Endothelial cell of umbilical vein (primary cell): ENCODE measurements around the gene NELFCD. TPM values are rescaled to one million over a fixed set of nuclear protein-coding genes. Genes with fewer than 3 reads are reported as not detected.

Source experiments
- BruUV-seq: library from RNA; stranded (reverse); fragments of 400-500 nt; replicated peaks from 2 replicates; lab custom pipeline; 2021; lab: Mats Ljungman, UMichigan
- CTCF ChIA-PET: fragments of 300-600, 350-600 bp; sonication (Branson Sonifier 250); formaldehyde crosslinking; loops from one replicate; lab custom pipeline; 2021; ENCODE audit warnings: antibody characterized with exemption, inconsistent platforms; lab: Charles Lee
- POLR2A ChIA-PET: fragments of 300-600, 350-600 bp; sonication (Branson Sonifier 250); formaldehyde crosslinking; loops from one replicate; lab custom pipeline; 2021; ENCODE audit warnings: antibody characterized with exemption, inconsistent platforms; lab: Charles Lee
- DNase-seq: peaks from one replicate; pipeline ENCODE4 v3.0.0-alpha.2; 2011; ENCODE audit warnings: low read depth, low spot score
- FAIRE-seq: peaks from 2 replicates; lab custom pipeline; 2011; peaks lifted over from hg19 to GRCh38; lab: Jason Lieb, UNC
- H2AFZ ChIP-seq: 2 replicates; pipeline ENCODE4 v1.6.0; 2012; ENCODE audit warnings: low read depth, low read length, control low read depth, inconsistent platforms
- H3K27ac ChIP-seq: 2 replicates; pipeline ENCODE4 v1.5.1; 2011; ENCODE audit warnings: low read depth, mild to moderate bottlenecking, control low read depth, low read length, moderate library complexity; ENCODE audit not compliant: insufficient read depth
- H3K27me3 ChIP-seq, 2 experiments: 2 replicates each; pipeline versions ENCODE4 v1.6.0 to v1.6.1; 2011; ENCODE audit warnings: low read length in 2 of 2, mixed read lengths in 1 of 2; ENCODE audit not compliant: control insufficient read depth in 2 of 2, insufficient read depth in 2 of 2
- H3K36me3 ChIP-seq, 2 experiments: 2 replicates in 1 of 2; 3 replicates in 1 of 2; pipeline ENCODE4 v1.5.1; 2011; ENCODE audit warnings: low read length in 2 of 2, mild to moderate bottlenecking in 1 of 2, moderate library complexity in 1 of 2; ENCODE audit not compliant: control insufficient read depth in 2 of 2, insufficient read depth in 2 of 2; ENCODE audit errors: extremely low read depth in 1 of 2
- H3K4me1 ChIP-seq: 3 replicates; pipeline ENCODE4 v1.5.1; 2011; ENCODE audit warnings: mild to moderate bottlenecking, low read length; ENCODE audit not compliant: control insufficient read depth, insufficient read depth; ENCODE audit errors: extremely low read depth
- H3K4me2 ChIP-seq: 2 replicates; pipeline ENCODE4 v1.6.1; 2011; ENCODE audit warnings: low read length, control low read depth, mixed read lengths; ENCODE audit not compliant: insufficient read depth
- H3K4me3 ChIP-seq, 3 experiments: fragments of 200-600 bp in 1 of 3; sonication (generic), shearing (Covaris generic) in 1 of 3; replicated peaks in 1 of 3; 2 replicates each; pipeline ENCODE4 v1.5.1; 2011 to 2016; ENCODE audit warnings: control low read depth in 3 of 3, low read length in 3 of 3, mild to moderate bottlenecking in 2 of 3, inconsistent platforms in 1 of 3, low read depth in 1 of 3, moderate library complexity in 1 of 3; ENCODE audit not compliant: insufficient read depth in 1 of 3
- H3K79me2 ChIP-seq: 2 replicates; pipeline ENCODE4 v1.6.0; 2012; ENCODE audit warnings: low read length, inconsistent platforms; ENCODE audit not compliant: control insufficient read depth, insufficient read depth
- H3K9ac ChIP-seq: replicated peaks from 2 replicates; pipeline ENCODE3; 2011; ENCODE audit warnings: low read length, control low read depth; ENCODE audit not compliant: insufficient read depth; ENCODE audit errors: extremely low read depth
- H3K9me1 ChIP-seq: replicated peaks from 3 replicates; pipeline ENCODE4 v1.6.0; 2011; ENCODE audit warnings: mild to moderate bottlenecking, low read length; ENCODE audit not compliant: control insufficient read depth, insufficient read depth; ENCODE audit errors: extremely low read depth
- H3K9me3 ChIP-seq: replicated peaks from 2 replicates; pipeline ENCODE4 v1.5.1; 2012; ENCODE audit warnings: low read length, inconsistent platforms; ENCODE audit not compliant: control insufficient read depth, insufficient read depth
- H4K20me1 ChIP-seq: replicated peaks from 2 replicates; pipeline ENCODE3; 2011; ENCODE audit warnings: mild to moderate bottlenecking, low read length; ENCODE audit not compliant: control insufficient read depth, insufficient read depth; ENCODE audit errors: extremely low read depth
- CTCF ChIP-seq, 2 donors: IDR thresholded peaks; 1 replicate in 1 of 2; 2 replicates in 1 of 2; pipeline ENCODE4 v1.5.1; 2011; ENCODE audit warnings: low read length in 2 of 2, mild to moderate bottlenecking in 2 of 2, moderate library complexity in 2 of 2, control low read depth in 1 of 2, inconsistent platforms in 1 of 2, low read depth in 1 of 2; ENCODE audit not compliant: insufficient read depth in 1 of 2; ENCODE audit errors: extremely low read depth in 1 of 2
- EZH2 ChIP-seq: IDR thresholded peaks from 2 replicates; pipeline ENCODE4 v1.6.1; 2012; ENCODE audit warnings: borderline replicate concordance, low read depth, mild to moderate bottlenecking, moderate library complexity, low read length, inconsistent platforms; ENCODE audit not compliant: severe bottlenecking
- FOS ChIP-seq: IDR thresholded peaks from 2 replicates; pipeline ENCODE4 v1.6.1; 2011; ENCODE audit warnings: mild to moderate bottlenecking, low read length, moderate library complexity, borderline replicate concordance; ENCODE audit not compliant: insufficient read depth
- GATA2 ChIP-seq: IDR thresholded peaks from 2 replicates; pipeline ENCODE4 v1.7.0; 2011; ENCODE audit warnings: low read depth, mild to moderate bottlenecking, moderate library complexity, mixed read lengths, low read length; ENCODE audit not compliant: insufficient read length, insufficient read depth
- JUN ChIP-seq: IDR thresholded peaks from 2 replicates; pipeline ENCODE4 v1.6.1; 2011; ENCODE audit warnings: borderline replicate concordance, low read depth; ENCODE audit not compliant: insufficient read length, insufficient read depth
- MYC ChIP-seq: IDR thresholded peaks from one replicate; pipeline ENCODE4 v1.6.1; 2011; ENCODE audit warnings: mild to moderate bottlenecking, low read depth, low read length
- POLR2A ChIP-seq: IDR thresholded peaks from 2 replicates; pipeline ENCODE4 v1.6.1; 2012; ENCODE audit warnings: low read depth, mild to moderate bottlenecking, control low read depth, low read length
- POLR2AphosphoS5 ChIP-seq: IDR thresholded peaks from 2 replicates; pipeline ENCODE4 v1.6.1; 2012; ENCODE audit warnings: low read depth, mild to moderate bottlenecking, control low read depth, low read length, moderate library complexity; ENCODE audit not compliant: insufficient read depth
- dilution Hi-C: fragments of 300-500 bp; cut with MboI; formaldehyde crosslinking; loops from one replicate; pipeline ENCODE4 v1.15.0; 2019; ENCODE audit warnings: low sequenced_read_pairs; ENCODE audit not compliant: extremely low pct_ligation_motif_present
- intact Hi-C: fragments of 100-400 bp; cut with micrococcal nuclease; formaldehyde crosslinking; loops from one replicate; pipeline ENCODE4 v1.10.0; 2022
- polyA plus RNA-seq, 4 experiments: library from polyadenylated mRNA; depleted of rRNA in 3 of 4; stranded (reverse) in 3 of 4; unstranded in 1 of 4; fragments of >200 nt; gene quantifications; 2 replicates each; pipeline versions ENCODE4 v1.2.1 to v1.2.3, GENCODE V29; 2011 to 2012; ENCODE audit warnings: missing spikeins in 1 of 4
- total RNA-seq: library from RNA; stranded (reverse); gene quantifications from 2 replicates; pipeline ENCODE4 v1.2.3, GENCODE V29; 2021
- TF ChIP-seq, protein P1 (sequence below): IDR thresholded peaks from 2 replicates; pipeline ENCODE4 v1.6.1; 2011; ENCODE audit not compliant: insufficient read depth, insufficient read length

The NELFCD gene
- total and polyA plus RNA-seq, 2 donors (not counting 3 experiments of a cell fraction or from before 2014, with no cell fraction given): 90.1 to 92.5 TPM

DNA sequence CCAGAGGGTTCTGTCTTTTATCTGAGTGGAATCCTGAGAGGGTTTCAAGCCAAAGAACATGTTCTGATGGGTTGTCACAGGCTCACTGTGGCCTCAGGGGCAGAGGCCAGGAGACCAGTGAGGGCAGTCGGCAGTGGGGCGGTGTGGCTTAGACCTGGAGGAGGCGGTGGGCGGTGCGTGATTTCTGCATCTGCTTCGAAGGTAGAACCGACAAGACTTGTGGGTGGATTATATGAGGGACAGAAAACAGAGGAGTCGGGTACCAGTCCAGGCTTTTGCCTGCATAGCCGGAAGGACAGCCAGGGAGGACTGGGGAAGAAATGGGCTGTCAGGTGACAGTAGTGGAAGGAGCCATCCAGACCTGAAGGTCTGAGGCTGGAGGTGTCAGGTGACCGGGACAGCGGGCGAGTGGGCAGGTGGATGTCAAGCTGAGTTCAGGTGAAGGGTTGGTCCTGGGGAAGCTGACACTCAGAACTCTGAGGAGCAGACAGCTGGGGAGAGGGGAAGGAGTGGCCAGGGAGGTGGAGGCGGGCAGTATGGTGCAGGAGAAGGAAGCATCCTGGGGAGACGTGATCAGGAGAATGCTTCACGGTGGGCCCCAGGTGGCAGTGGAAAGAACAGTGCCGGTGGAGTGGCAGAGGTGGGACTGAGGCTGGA lies 22.9 kb downstream of the NELFCD start:
- intact Hi-C loops (no loop called here), dilution Hi-C loops (no loop called here)
- FAIRE-seq: no peak
- H2AFZ ChIP-seq: no peak overlapping the region
- BruUV-seq: TSS peak; percentile 1
- H3K4me3 ChIP-seq: no peak overlapping the region
- no peak overlapping the region for H3K27ac ChIP-seq
- no peaks in the 10 kb centered on the region for H4K20me1 ChIP-seq
- H3K36me3 ChIP-seq: peaks cover 0 to 30% of the 10 kb centered on the region in 2 experiments
- H3K9me1 ChIP-seq: no peaks in the 10 kb centered on the region
- H3K79me2 ChIP-seq: peaks cover 42% of the 10 kb centered on the region
- ChIA-PET CTCF (no interaction called here), POLR2A (interaction anchor here (1.1 kb wide), 1 partner anchor 29 kb away, joined by 3 read pairs; no protein-coding TSS in a partner anchor)
- H3K4me1 ChIP-seq: peaks cover 20% of the 10 kb centered on the region
- no peaks in the 10 kb centered on the region for H3K27me3 ChIP-seq
- TF ChIP-seq CTCF (IDR thresholded peaks at IDR 0.05; ENCODE audit: extremely low read depth in 1 of 2, insufficient read depth in 1 of 2, low read depth in 1 of 2, low read length in 2 of 2) (no peak), JUN (no peak), EZH2 (no peak), FOS (no peak), GATA2 (no peak), POLR2A (no peak), MYC (no peak), POLR2AphosphoS5 (no peak)
- TF ChIP-seq, protein P1, sequence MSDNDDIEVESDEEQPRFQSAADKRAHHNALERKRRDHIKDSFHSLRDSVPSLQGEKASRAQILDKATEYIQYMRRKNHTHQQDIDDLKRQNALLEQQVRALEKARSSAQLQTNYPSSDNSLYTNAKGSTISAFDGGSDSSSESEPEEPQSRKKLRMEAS: no peak
- no peak overlapping the region for H3K4me2 ChIP-seq
- H3K9ac ChIP-seq: no peak overlapping the region
- no peak for DNase-seq
- H3K9me3 ChIP-seq: no peaks in the 10 kb centered on the region
